Activated naive CD8-positive, alpha-beta T cell treated with anti-CD3 and anti-CD28 coated beads for 36 hours (primary cell): ENCODE results near the gene GIGYF2. TPM values are rescaled to one million over a fixed set of nuclear protein-coding genes. Genes with fewer than 3 reads are reported as not detected.
"Not testable (repeated sequence)": the region's sequence is repeated elsewhere in the genome, so short reads cannot be mapped to it uniquely, and the experiment has no call there.

Experiments used
- DNase-seq: peaks from one replicate; pipeline ENCODE4 v3.0.0; 2021
- H3K27ac Mint-ChIP-seq: one replicate; pipeline ENCODE4 v1.8.0; 2022; ENCODE audit warnings: mild to moderate bottlenecking, moderate library complexity, mixed read lengths
- H3K27me3 Mint-ChIP-seq: one replicate; pipeline ENCODE4 v1.8.0; 2022; ENCODE audit warnings: mild to moderate bottlenecking, mixed read lengths
- H3K36me3 Mint-ChIP-seq: one replicate; pipeline ENCODE4 v1.8.0; 2021; ENCODE audit warnings: mild to moderate bottlenecking, mixed read lengths
- H3K4me1 Mint-ChIP-seq: one replicate; pipeline ENCODE4 v1.8.0; 2021; ENCODE audit warnings: mixed read lengths
- H3K4me3 Mint-ChIP-seq: one replicate; pipeline ENCODE4 v1.8.0; 2022; ENCODE audit warnings: mild to moderate bottlenecking, moderate library complexity, mixed read lengths
- H3K9me3 Mint-ChIP-seq: one replicate; pipeline ENCODE4 v1.8.0; 2022; ENCODE audit warnings: mixed read lengths
- total RNA-seq, 2 experiments: library from RNA; stranded (reverse); gene quantifications; one replicate each; pipeline ENCODE4 v1.2.3, GENCODE V29; 2021

The GIGYF2 gene
- total RNA-seq, 2 experiments from 2014 or later = 45.2 to 45.7 TPM

DNA sequence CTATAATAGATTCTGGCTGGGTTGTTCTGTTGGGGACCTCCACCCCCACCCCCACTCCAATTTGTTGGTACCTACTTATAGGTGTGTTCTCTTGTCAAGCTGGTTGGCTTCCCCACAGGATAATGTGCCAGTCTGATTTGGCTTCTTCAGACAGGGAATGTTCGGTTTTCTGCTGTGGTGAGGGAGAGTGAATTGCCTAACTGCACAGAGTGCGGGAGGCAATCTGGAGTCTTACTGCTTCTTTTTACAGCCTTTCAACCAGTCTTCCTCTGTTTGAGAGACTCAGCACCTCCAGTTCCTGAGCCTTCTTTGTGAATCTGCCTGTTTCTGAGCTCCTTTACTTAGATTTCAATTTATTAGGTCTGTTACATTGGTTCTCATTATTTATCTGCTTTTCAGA is 145.6 kb downstream of the GIGYF2 start:
- H3K27me3 Mint-ChIP-seq = no peaks in the 10 kb centered on the region

DNA sequence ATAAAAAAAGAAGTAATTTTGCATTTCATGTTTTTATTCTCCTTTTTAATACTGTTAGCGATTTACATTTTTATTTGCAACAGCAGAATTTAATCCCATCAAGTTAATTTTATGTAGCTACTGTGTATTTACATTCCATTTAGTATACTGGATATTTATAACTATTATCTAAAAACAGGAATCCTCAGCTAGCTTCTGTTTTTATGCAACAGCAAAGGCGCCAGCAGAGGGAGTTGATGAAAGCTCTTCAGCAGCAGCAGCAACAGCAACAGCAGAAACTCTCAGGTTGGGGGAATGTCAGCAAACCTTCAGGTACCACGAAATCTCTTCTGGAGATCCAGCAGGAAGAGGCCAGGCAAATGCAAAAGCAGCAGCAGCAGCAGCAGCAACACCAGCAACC is 146.7 kb downstream of the GIGYF2 start:
- Mint-ChIP-seq H3K4me3 (no peak overlapping the region), H3K27me3 (no peaks in the 10 kb centered on the region), H3K9me3 (no peaks in the 10 kb centered on the region), H3K4me1 (peaks cover 11% of the 10 kb centered on the region), H3K27ac (no peak overlapping the region), H3K36me3 (peaks cover 16% of the 10 kb centered on the region)
- no peak for DNase-seq

More for the DNA sequence above, 145.6 kb downstream of the GIGYF2 start:
- peaks cover 23% of the 10 kb centered on the region for H3K4me1 Mint-ChIP-seq
- H3K36me3 Mint-ChIP-seq = peaks cover 18% of the 10 kb centered on the region
- DNase-seq = no peak
- no peaks in the 10 kb centered on the region for H3K9me3 Mint-ChIP-seq
- no peak overlapping the region for H3K27ac Mint-ChIP-seq
- no peak overlapping the region for H3K4me3 Mint-ChIP-seq

DNA sequence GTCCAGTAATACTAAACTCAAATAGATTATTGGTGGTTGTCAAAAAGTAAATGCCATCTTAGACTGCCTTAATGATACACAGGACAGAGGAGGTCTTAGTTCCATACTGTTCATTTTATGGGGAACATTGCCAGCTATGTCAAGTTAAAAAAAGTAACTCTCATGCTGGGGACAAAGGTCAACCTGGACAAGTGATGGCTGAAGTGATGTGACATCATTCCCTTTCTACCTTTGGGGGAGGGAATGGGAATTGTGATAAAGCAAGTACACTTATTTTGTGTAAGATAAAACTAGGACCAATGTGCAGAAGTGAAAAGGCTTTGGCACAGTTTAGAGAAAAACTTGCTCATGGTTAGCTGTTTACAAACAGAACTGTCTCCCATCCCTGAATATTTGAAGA is 148.9 kb downstream of the GIGYF2 start:
- Mint-ChIP-seq H3K9me3 (no peaks in the 10 kb centered on the region), H3K27me3 (no peaks in the 10 kb centered on the region), H3K4me1 (no peaks in the 10 kb centered on the region), H3K36me3 (peaks cover 11% of the 10 kb centered on the region), H3K4me3 (no peak overlapping the region), H3K27ac (no peak overlapping the region)
- no peak for DNase-seq

DNA sequence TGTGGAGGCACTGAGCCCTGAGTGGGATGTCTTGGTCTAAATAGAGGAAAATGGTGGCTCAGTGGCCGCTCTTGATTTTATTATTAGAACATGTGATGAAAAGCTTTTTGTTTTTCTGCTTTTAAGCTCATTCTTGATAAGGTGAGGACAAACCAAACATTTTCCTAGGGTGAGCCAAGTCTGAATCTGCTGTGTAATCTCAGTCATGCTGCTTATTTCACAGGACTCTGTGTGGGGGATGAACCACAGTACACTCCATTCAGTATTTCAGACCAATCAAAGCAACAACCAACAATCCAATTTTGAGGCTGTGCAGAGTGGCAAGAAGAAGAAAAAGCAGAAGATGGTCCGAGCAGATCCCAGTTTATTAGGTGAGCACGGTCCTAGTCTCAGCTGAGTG is 152.9 kb downstream of the GIGYF2 start:
- no peak overlapping the region for H3K27ac Mint-ChIP-seq
- no peaks in the 10 kb centered on the region for H3K9me3 Mint-ChIP-seq
- peaks cover 8% of the 10 kb centered on the region for H3K36me3 Mint-ChIP-seq

GRCh38 chr2:232852081-232852480 is 154.9 kb downstream of the GIGYF2 start:
- not testable (repeated sequence) for H3K4me1 Mint-ChIP-seq, DNase-seq, H3K27me3 Mint-ChIP-seq, H3K27ac Mint-ChIP-seq, H3K9me3 Mint-ChIP-seq, H3K4me3 Mint-ChIP-seq
- H3K36me3 Mint-ChIP-seq = peaks cover 12% of the 10 kb centered on the region

More for the DNA sequence above, 152.9 kb downstream of the GIGYF2 start:
- no peaks in the 10 kb centered on the region for H3K27me3 Mint-ChIP-seq
- no peak for DNase-seq
- peaks cover 2% of the 10 kb centered on the region for H3K4me1 Mint-ChIP-seq
- no peak overlapping the region for H3K4me3 Mint-ChIP-seq

DNA sequence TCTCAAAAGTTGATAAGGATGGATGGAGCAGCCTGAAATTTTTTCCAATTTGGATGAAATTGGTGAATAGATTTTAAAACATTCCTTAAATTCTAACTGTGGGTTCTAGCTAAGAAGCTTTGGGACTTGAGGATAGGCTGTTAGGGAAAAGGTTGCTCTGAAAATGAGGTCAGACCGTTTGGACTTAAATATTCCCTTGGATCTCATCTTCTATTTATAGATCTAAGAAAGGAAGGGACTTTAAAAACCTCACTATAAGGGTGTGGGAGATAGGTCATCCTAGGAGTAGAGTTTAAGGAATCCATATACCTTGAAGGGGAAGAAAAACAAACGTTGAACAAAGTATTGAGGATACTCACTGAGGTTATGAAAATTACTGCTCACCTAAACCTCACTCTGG is 155.5 kb downstream of the GIGYF2 start:
- no peaks in the 10 kb centered on the region for H3K9me3 Mint-ChIP-seq
- no peak overlapping the region for H3K4me3 Mint-ChIP-seq
- peaks cover 13% of the 10 kb centered on the region for H3K36me3 Mint-ChIP-seq
- no peak for DNase-seq
- no peak overlapping the region for H3K27ac Mint-ChIP-seq
- H3K4me1 Mint-ChIP-seq = peaks cover 2% of the 10 kb centered on the region
- H3K27me3 Mint-ChIP-seq = no peaks in the 10 kb centered on the region

- H3K27me3 Mint-ChIP-seq = no peaks in the 10 kb centered on the region
- H3K27ac Mint-ChIP-seq = no peak overlapping the region
- H3K36me3 Mint-ChIP-seq = peaks cover 17% of the 10 kb centered on the region
- H3K4me1 Mint-ChIP-seq = peaks cover 2% of the 10 kb centered on the region
- H3K9me3 Mint-ChIP-seq = no peaks in the 10 kb centered on the region
- no peak overlapping the region for H3K4me3 Mint-ChIP-seq
- DNase-seq = no peak
These were observed 157.0 kb downstream of the GIGYF2 start for GRCh38 chr2:232854082-232854481.

DNA sequence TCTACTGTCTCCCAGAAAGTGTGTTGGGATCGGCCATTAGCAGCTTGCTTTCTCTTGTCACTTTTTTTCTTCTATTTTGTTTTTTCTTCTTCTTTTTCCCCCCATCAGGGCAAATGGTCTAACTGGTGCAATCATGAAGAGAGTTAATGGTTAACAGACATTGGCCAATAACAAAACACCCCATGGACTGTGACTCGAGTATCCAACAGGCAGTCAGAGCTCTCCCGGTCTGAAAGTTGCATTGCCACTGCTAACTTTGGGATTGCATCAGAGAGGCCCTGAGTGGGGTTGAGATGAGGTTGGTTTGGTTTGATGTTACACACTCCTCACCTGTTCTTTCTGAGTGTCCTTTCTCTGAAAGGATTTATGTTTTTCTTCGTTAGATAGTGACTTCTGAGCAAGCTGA is 160.0 kb downstream of the GIGYF2 start:
- Mint-ChIP-seq H3K36me3 (peaks cover 12% of the 10 kb centered on the region), H3K9me3 (no peaks in the 10 kb centered on the region), H3K4me3 (no peak overlapping the region), H3K4me1 (peaks cover 2% of the 10 kb centered on the region), H3K27ac (no peak overlapping the region), H3K27me3 (no peaks in the 10 kb centered on the region)
- no peak for DNase-seq

DNA sequence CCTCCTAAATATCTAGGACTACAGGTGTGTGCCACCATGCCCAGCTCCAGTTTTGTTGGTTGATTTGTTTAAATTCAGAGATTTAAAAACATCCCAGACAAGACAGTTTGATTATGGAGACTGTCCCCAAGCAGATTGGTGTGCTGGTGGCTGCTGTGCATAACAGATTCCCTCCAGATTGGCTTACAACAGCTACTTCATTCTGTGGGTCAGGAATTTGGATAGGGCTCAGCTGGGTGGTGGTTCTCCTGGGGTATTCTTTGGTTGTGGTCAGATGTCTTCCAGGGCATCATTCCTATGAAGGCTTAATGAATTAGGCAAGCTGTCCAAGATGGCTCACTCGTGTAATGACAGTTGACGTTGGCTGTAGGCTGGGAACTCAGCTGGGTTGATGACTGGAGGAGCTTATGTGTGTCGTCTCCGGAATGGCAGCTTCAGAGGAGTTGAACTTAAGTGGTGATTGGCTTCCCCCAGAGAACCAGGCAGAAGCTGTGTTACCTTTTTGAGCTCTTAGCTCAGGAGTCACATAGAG is 162.3 kb downstream of the GIGYF2 start:
- H3K4me1 Mint-ChIP-seq = no peaks in the 10 kb centered on the region
- no peaks in the 10 kb centered on the region for H3K27me3 Mint-ChIP-seq
- no peak overlapping the region for H3K4me3 Mint-ChIP-seq
- H3K27ac Mint-ChIP-seq = no peak overlapping the region
- no peak for DNase-seq
- H3K9me3 Mint-ChIP-seq = no peaks in the 10 kb centered on the region
- H3K36me3 Mint-ChIP-seq = peaks cover 14% of the 10 kb centered on the region

- DNase-seq = no peak
- no peaks in the 10 kb centered on the region for H3K4me1 Mint-ChIP-seq
- peaks cover 14% of the 10 kb centered on the region for H3K36me3 Mint-ChIP-seq
- no peaks in the 10 kb centered on the region for H3K9me3 Mint-ChIP-seq
- no peak overlapping the region for H3K27ac Mint-ChIP-seq
- H3K4me3 Mint-ChIP-seq = no peak overlapping the region
- no peaks in the 10 kb centered on the region for H3K27me3 Mint-ChIP-seq
These were observed 163.6 kb downstream of the GIGYF2 start for GRCh38 chr2:232860593-232861241.

DNA sequence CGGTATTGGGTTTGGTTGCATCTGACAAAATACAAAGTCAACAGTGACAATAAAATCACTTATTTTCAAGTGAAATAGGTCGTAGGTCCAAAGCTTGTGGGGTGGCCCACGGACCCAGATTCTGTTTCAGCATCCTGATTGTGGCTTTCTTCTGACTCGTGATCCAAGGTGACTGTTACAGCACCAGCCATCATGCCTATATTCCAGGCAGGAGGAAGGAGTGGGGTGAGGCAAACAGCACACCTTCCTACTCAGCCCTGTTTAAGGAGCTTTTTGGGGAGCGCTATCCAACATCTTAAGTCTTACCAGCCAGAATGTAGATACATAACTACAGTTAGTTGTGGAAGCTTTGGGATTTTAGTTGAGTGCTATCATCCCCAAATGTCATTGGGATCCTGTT is 164.2 kb downstream of the GIGYF2 start:
- Mint-ChIP-seq H3K4me3 (no peak overlapping the region), H3K27ac (no peak overlapping the region), H3K27me3 (no peaks in the 10 kb centered on the region), H3K9me3 (no peaks in the 10 kb centered on the region), H3K36me3 (peaks cover 14% of the 10 kb centered on the region), H3K4me1 (no peaks in the 10 kb centered on the region)
- no peak for DNase-seq

DNA sequence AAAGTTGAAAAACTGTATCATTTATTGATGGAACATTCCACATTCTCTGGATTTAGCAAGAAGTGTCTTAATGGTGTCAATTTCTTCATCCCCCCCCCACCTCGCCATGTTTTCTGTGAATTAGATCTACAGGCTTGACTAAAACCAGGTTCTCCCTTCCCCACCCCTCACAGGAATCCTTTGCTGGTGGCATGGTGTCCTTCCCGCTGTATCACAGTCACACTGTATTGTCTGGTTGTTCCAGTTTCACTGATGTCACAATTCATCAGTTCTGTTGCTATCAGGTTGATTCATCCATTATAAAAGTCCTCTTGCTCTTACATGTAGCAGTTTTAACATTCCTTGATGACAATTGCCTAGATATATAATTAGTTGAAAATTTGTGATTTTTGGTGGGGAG is 166.9 kb downstream of the GIGYF2 start:
- Mint-ChIP-seq H3K27ac (no peak overlapping the region), H3K9me3 (no peaks in the 10 kb centered on the region), H3K4me3 (no peak overlapping the region)

GRCh38 chr2:232865165-232865564 is 168.0 kb downstream of the GIGYF2 start:
- no peak overlapping the region for H3K4me3 Mint-ChIP-seq
- H3K27ac Mint-ChIP-seq = no peak overlapping the region
- H3K36me3 Mint-ChIP-seq = peaks cover 4% of the 10 kb centered on the region
- no peak for DNase-seq
- no peaks in the 10 kb centered on the region for H3K27me3 Mint-ChIP-seq
- no peaks in the 10 kb centered on the region for H3K4me1 Mint-ChIP-seq
- no peaks in the 10 kb centered on the region for H3K9me3 Mint-ChIP-seq

More for the DNA sequence above, 166.9 kb downstream of the GIGYF2 start:
- Mint-ChIP-seq H3K27me3 (no peaks in the 10 kb centered on the region), H3K36me3 (peaks cover 7% of the 10 kb centered on the region), H3K4me1 (no peaks in the 10 kb centered on the region)
- no peak for DNase-seq

GRCh38 chr2:232866104-232866503 is 169.0 kb downstream of the GIGYF2 start:
- H3K4me1 Mint-ChIP-seq = no peaks in the 10 kb centered on the region
- DNase-seq = no peak

GRCh38 chr2:232869138-232870017 is 172.2 kb downstream of the GIGYF2 start:
- Mint-ChIP-seq H3K27ac (no peak overlapping the region), H3K4me3 (no peak overlapping the region), H3K36me3 (no peaks in the 10 kb centered on the region), H3K27me3 (no peaks in the 10 kb centered on the region), H3K4me1 (no peaks in the 10 kb centered on the region), H3K9me3 (no peaks in the 10 kb centered on the region)
- no peak for DNase-seq

More at GRCh38 chr2:232866104-232866503, 169.0 kb downstream of the GIGYF2 start:
- Mint-ChIP-seq H3K4me3 (no peak overlapping the region), H3K27ac (no peak overlapping the region), H3K36me3 (peaks cover 4% of the 10 kb centered on the region), H3K9me3 (no peaks in the 10 kb centered on the region), H3K27me3 (no peaks in the 10 kb centered on the region)
